Left forelimb (tissue), 1 donor: Measurements from ENCODE around the gene LRRC46.
A peak's percentile ranks its signal among the peaks of the same experiment; 100 is the strongest.

Experiments
- DNase-seq: peaks from one replicate; pipeline ENCODE4 v3.0.0-alpha.2; 2018; ENCODE audit warnings: low spot score

The LRRC46 gene

DNA sequence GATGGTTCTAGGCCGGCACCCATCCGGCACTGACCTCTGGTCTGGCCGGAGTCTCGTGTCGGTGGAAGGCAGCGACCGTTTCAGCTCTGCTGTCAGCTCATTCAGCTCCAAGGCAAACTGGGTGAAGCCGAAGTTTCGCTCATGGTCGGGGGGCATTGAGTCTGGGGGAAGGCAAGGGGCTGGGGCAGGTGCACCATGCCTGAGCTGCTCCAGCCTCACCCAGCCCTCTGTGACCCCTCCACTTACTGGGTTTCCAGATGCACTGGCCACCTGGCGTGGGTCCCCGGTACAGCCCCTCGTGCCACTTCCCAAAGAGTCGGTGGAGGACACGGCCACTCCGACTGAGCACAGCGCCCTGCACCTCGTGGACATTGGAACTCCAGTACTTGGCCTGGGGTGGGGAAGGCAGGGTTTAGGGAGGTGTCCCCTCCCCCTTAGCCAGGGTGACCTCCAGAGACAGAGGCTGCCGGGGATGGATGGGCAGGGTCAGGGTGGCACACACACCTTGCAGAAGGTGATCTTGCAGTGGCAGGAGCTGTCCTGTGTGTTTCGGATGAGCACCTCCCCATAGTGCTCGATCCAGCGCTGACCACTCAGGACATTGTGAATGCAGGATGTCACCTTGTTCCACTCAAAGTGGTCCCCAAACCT is 22.5 kb upstream of the LRRC46 start:
- DNase-seq = no peak

DNA sequence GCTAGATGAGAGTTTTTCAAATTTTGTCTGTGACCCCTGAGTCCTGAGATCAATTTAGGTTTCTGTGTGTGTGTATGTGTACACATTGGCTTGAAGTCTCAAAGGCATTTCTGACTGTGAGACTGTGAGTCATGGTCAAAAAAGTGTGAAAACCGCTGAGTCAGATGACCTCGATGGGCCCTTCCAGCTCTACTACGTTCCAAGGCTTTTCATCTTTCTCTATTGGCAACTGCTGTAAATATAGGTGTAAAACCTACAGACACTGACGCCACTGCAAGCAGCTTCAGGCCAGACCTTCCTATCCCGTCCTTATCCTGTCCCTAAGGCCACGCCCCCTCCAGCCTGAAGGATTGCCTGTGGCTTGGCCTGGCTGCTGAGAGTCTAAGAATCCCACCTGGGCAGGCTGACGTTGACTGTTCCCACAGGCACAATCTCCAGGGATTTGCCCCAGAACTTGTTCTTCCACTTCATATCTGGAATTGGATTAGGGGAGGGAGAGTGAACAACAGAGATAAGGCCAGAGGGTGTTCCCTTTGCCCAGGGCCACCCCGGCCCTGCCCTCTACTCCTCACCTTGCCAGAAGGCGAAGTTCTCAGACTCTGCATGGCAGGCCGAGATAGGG is 21.2 kb upstream of the LRRC46 start:
- peak; percentile 15 for DNase-seq

- DNase-seq = no peak
Measured at GRCh38 chr17:47810901-47811635, 20.4 kb upstream of the LRRC46 start.

DNA sequence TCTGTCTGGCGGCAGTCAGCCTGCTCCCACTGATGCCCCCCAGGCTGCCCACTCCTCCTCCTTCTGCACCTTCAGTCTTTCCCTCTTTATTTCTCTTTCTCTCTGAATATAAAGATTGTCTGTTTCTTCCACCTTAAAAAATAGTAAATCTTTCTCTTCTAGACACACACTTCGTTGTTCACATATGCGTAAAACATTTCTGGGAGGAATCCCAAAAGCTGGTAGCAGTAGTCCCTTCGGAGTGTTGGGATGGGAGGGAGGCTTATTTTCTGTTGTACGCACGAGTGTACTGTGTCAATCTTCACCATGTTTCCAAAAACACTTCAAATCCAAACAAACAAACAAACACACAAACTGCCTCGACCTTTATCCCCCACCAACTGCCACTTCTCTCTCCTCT is 19.8 kb upstream of the LRRC46 start:
- no peak for DNase-seq

GRCh38 chr17:47812146-47812920 is 19.1 kb upstream of the LRRC46 start:
- peak; percentile 17 for DNase-seq

DNA sequence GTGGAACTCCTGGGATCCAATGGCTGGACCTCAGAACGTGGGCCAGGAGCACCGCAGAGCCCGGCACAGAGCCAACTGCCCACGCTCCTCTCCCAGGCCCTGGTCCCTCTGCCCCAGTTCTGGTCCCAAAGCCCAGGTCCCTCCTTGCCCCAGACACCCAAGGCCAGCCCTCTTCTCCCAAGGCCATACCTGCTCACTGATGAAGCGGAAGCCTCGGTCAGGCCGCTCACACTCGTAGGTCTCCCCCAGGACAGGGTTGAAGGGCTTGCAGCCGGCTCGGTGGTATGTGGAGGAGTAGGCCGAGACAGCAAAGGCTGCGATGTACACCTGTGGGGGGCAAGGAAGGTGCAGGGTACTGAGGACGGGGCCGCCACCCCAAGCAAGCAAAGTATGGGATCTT is 18.4 kb upstream of the LRRC46 start:
- peak; percentile 42 for DNase-seq

DNA sequence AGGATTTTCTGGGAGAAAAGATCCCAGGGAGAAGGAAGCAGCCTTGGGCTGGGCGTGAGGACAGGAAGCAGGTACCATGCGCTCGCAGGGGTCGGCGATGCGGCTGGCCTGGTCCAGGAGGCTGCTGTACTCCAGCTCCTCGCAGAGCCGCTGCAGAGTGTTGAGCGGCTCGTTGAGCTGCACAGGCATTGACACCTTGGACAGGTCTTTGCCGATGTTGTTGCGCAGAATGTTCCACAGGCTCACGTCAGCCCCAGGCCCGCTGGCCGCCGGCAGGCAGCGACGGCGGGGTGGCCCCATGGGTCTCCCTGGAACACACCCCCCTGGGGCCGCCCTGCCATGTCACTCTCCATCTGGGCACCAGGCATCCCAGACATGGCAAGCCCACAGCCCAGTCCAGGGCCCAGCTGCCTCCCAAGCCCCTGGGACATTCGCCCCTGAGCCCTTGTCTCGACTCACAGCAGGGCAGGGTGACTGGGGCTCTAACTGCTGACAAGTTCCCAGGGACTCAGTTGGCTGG is 17.9 kb upstream of the LRRC46 start:
- peak; percentile 53 for DNase-seq

- no peak for DNase-seq
Measured at GRCh38 chr17:47815106-47815918, 16.2 kb upstream of the LRRC46 start.

- DNase-seq = no peak
Measured at GRCh38 chr17:47816111-47816735, 15.2 kb upstream of the LRRC46 start.

- no peak for DNase-seq
Measured at GRCh38 chr17:47816947-47817346, 14.5 kb upstream of the LRRC46 start.

DNA sequence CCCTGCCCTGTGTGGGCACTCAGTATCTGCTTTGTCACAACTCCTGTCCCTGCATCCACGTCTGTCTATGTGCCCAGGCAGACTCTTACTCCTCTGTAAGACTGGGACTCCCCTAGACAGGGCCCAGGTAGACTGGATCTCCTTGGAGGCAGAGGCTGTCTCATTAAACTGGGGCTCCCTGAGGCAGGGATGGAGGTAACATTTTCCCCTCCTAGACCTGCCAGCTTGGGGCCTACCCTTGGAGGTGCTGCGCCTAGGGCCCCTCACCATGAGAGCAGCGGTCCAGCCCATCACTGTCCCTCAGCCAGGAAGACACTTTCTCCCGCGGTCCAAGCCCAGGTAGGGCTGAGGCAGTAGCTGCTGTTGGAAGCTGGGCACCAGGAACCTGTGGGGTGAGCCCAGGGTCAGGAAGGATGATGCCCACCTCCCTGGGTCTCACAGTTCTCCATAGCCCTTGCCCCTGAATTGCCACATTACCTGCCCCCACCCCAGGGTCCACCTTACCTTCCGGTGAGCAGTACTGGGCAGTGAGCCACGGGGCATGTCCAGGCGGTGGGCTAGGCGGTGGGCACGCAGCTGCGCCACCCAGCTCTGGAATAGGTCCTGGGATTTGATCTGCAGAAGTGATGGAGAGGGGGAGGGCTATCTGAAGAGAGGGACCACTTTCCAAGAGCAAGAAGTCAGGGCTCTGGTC is 13.3 kb upstream of the LRRC46 start:
- no peak for DNase-seq

DNA sequence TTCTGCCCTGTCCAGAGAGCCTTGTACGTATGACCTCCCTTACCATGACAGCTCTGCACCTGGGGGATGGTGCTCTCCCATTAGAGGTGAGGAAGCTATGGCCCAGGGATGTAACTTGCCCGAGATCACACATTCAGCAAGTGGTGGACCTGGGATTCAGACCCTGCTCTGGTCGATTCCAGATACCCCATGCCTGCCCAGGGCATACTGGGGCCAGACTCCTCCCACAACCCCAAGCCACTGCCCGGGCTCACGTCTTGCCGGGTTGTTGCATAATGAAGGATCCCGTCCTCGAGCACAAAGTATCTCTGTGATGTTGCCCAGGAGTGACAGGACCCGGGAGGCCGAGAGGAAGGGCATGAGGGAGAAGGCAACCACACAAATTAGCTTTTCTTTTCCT is 12.0 kb upstream of the LRRC46 start:
- no peak for DNase-seq

- DNase-seq = no peak
Measured at GRCh38 chr17:47820033-47820789, 11.3 kb upstream of the LRRC46 start.

DNA sequence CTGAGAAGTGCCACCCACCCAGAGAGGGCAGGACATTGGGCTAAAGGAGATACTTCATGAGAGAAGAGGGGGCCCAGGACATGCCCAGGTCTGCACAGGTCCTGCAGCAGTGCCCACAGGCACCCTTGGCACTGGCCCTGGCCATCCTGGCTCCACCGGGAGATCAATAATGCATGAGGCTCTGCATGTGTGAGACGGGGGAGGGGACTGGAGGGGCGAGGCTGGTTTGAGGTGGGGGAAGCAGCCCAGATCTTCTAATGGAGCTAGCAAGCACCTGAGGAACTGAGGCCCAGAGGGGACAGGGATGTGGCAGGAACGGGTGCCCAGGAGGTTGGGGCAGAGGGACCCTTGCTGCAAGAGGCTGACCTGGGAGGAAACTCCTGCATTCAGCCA is 10.4 kb upstream of the LRRC46 start:
- DNase-seq = no peak

- peak; percentile 88 for DNase-seq
Measured at GRCh38 chr17:47821424-47822391, 9.8 kb upstream of the LRRC46 start, which contains the start of gene OSBPL7. Gene OSBPL7, minus strand, starts transcription at chr17:47821794. Its CDS starts 1,516 bp downstream, at chr17:47820278.

GRCh38 chr17:47822785-47823184 is 8.7 kb upstream of the LRRC46 start:
- DNase-seq = no peak

GRCh38 chr17:47823519-47823918 is 8.0 kb upstream of the LRRC46 start:
- no peak for DNase-seq

GRCh38 chr17:47829870-47830269 is 1.6 kb upstream of the LRRC46 start:
- DNase-seq = no peak
